B cell (primary cell): ENCODE measurements around the gene MRPL16.

Experiments used
- CTCF ChIP-seq: fragments of 200-600 bp; IDR thresholded peaks from one replicate; pipeline ENCODE4 v1.8.0; 2022; ENCODE audit warnings: antibody characterized with exemption, mild to moderate bottlenecking
- EZH2 ChIP-seq: IDR thresholded peaks from 2 replicates; pipeline ENCODE4 v1.6.1; 2012; ENCODE audit warnings: borderline replicate concordance, low read depth, mild to moderate bottlenecking, moderate library complexity, low read length; ENCODE audit not compliant: insufficient read depth, poor library complexity, severe bottlenecking

DNA sequence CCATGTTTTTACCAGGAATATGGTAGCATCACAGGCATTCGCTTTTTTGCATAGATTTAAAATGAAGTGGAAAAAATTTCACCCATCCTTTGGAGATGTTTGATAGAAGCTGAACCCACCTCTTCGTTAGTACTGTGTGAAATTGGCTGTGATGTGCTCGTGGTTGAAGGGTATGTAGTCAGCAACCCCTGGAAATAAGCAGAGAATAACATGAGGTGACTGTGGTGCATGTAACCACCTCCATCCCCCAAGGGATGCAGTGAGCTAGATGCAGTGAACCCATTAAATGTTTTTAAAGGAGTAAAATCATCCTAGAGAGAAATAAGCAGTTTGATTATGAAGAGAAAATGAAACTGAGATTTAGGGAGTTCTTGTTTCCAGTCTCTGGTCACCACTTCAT, 18.8 kb upstream of the MRPL16 start:
- no peak for TF ChIP-seq EZH2
- TF ChIP-seq CTCF: no peak
